Mononuclear cell (primary cell): ENCODE data around the gene GLIPR2. TPM values are rescaled to one million over a fixed set of nuclear protein-coding genes. Genes with fewer than 3 reads are reported as not detected.
A peak's percentile ranks its signal among the peaks of the same experiment; 100 is the strongest.
"Not testable (repeated sequence)": the region's sequence is repeated elsewhere in the genome, so short reads cannot be mapped to it uniquely, and the experiment has no call there.

Experiments used
- H3K27me3 ChIP-seq: 2 replicates; pipeline ENCODE4 v1.6.0; 2011; ENCODE audit warnings: low read length, control low read depth; ENCODE audit not compliant: insufficient read depth
- H3K4me1 ChIP-seq: 2 replicates; pipeline ENCODE4 v1.5.1; 2011; ENCODE audit warnings: mild to moderate bottlenecking, low read length, control low read depth; ENCODE audit not compliant: insufficient read depth
- H3K4me3 ChIP-seq: 2 replicates; pipeline ENCODE4 v1.5.1; 2011; ENCODE audit warnings: mild to moderate bottlenecking, low read length, moderate library complexity
- H3K9me3 ChIP-seq: 2 replicates; pipeline ENCODE4 v1.5.1; 2011; ENCODE audit warnings: low read depth, mild to moderate bottlenecking, control low read depth, low read length
- total RNA-seq: library from RNA; depleted of rRNA; stranded (reverse); fragments of >200 nt; gene quantifications from one replicate; pipeline ENCODE4 v1.2.3, GENCODE V29; 2012

GLIPR2 gene
- total RNA-seq, 1 donor = 86.0 TPM

GRCh38 chr9:36161187-36161586, 24.7 kb downstream of the GLIPR2 start:
- Histone ChIP-seq H3K9me3 (no peaks in the 10 kb centered on the region), H3K27me3 (no peaks in the 10 kb centered on the region), H3K4me3 (no peak overlapping the region), H3K4me1 (peaks cover 21% of the 10 kb centered on the region)

- H3K9me3 ChIP-seq = no peaks in the 10 kb centered on the region
- no peaks in the 10 kb centered on the region for H3K27me3 ChIP-seq
- no peak overlapping the region for H3K4me3 ChIP-seq
- H3K4me1 ChIP-seq = peaks cover 27% of the 10 kb centered on the region
These were observed 25.7 kb downstream of the GLIPR2 start for GRCh38 chr9:36162211-36162738.

GRCh38 chr9:36163049-36163785, 26.7 kb downstream of the GLIPR2 start:
- Histone ChIP-seq H3K4me1 (peaks cover 21% of the 10 kb centered on the region), H3K27me3 (no peaks in the 10 kb centered on the region), H3K9me3 (no peaks in the 10 kb centered on the region), H3K4me3 (no peak overlapping the region)

GRCh38 chr9:36163786-36164170, 27.2 kb downstream of the GLIPR2 start:
- no peak overlapping the region for H3K4me3 ChIP-seq
- no peaks in the 10 kb centered on the region for H3K27me3 ChIP-seq
- peaks cover 15% of the 10 kb centered on the region for H3K4me1 ChIP-seq
- no peaks in the 10 kb centered on the region for H3K9me3 ChIP-seq

GRCh38 chr9:36164372-36164771, 27.8 kb downstream of the GLIPR2 start:
- Histone ChIP-seq H3K27me3 (no peaks in the 10 kb centered on the region), H3K9me3 (no peaks in the 10 kb centered on the region), H3K4me3 (no peak overlapping the region), H3K4me1 (peaks cover 12% of the 10 kb centered on the region)

- Histone ChIP-seq H3K4me3 (no peak overlapping the region), H3K9me3 (no peaks in the 10 kb centered on the region), H3K27me3 (no peaks in the 10 kb centered on the region), H3K4me1 (peaks cover 12% of the 10 kb centered on the region)
These were observed 28.5 kb downstream of the GLIPR2 start for GRCh38 chr9:36164989-36165388.

GRCh38 chr9:36165826-36166167, 29.3 kb downstream of the GLIPR2 start:
- Histone ChIP-seq H3K4me3 (no peak overlapping the region), H3K27me3 (no peaks in the 10 kb centered on the region)

GRCh38 chr9:36166168-36166927, 29.8 kb downstream of the GLIPR2 start:
- H3K4me1 ChIP-seq = peaks cover 12% of the 10 kb centered on the region
- H3K9me3 ChIP-seq = no peaks in the 10 kb centered on the region
- H3K4me3 ChIP-seq = peak overlapping the region; percentile 32
- H3K27me3 ChIP-seq = no peaks in the 10 kb centered on the region

More at GRCh38 chr9:36165826-36166167, 29.3 kb downstream of the GLIPR2 start:
- H3K9me3 ChIP-seq = no peaks in the 10 kb centered on the region
- peaks cover 12% of the 10 kb centered on the region for H3K4me1 ChIP-seq

GRCh38 chr9:36169166-36169565, 32.6 kb downstream of the GLIPR2 start, which contains the start of gene CCIN:
Gene CCIN (plus strand): TSS chr9:36169388. CDS start chr9:36169503, 115 bp downstream.
- H3K9me3 ChIP-seq = no peaks in the 10 kb centered on the region
- no peaks in the 10 kb centered on the region for H3K27me3 ChIP-seq
- H3K4me3 ChIP-seq = no peak within 1 kb of the TSS
- H3K4me1 ChIP-seq = peaks cover 12% of the 10 kb centered on the region

- Histone ChIP-seq H3K4me1 (peaks cover 12% of the 10 kb centered on the region), H3K9me3 (no peaks in the 10 kb centered on the region), H3K4me3 (no peak overlapping the region), H3K27me3 (no peaks in the 10 kb centered on the region)
These were observed 33.2 kb downstream of the GLIPR2 start for GRCh38 chr9:36169708-36170107.

GRCh38 chr9:36170531-36170930, 34.0 kb downstream of the GLIPR2 start:
- H3K4me1 ChIP-seq = peaks cover 12% of the 10 kb centered on the region
- H3K4me3 ChIP-seq = no peak overlapping the region
- H3K27me3 ChIP-seq = no peaks in the 10 kb centered on the region
- H3K9me3 ChIP-seq = no peaks in the 10 kb centered on the region

GRCh38 chr9:36173861-36174260, 37.3 kb downstream of the GLIPR2 start:
- Histone ChIP-seq H3K4me3 (no peak overlapping the region), H3K9me3 (no peaks in the 10 kb centered on the region), H3K4me1 (no peaks in the 10 kb centered on the region), H3K27me3 (no peaks in the 10 kb centered on the region)

- H3K27me3 ChIP-seq = no peaks in the 10 kb centered on the region
- no peaks in the 10 kb centered on the region for H3K9me3 ChIP-seq
- no peaks in the 10 kb centered on the region for H3K4me1 ChIP-seq
- no peak overlapping the region for H3K4me3 ChIP-seq
These were observed 37.7 kb downstream of the GLIPR2 start for GRCh38 chr9:36174271-36174670.

GRCh38 chr9:36174731-36175130, 38.2 kb downstream of the GLIPR2 start:
- no peaks in the 10 kb centered on the region for H3K4me1 ChIP-seq

GRCh38 chr9:36175209-36175608, 38.7 kb downstream of the GLIPR2 start:
- H3K4me3 ChIP-seq, H3K9me3 ChIP-seq, H3K4me1 ChIP-seq: not testable (repeated sequence)

More at GRCh38 chr9:36174731-36175130, 38.2 kb downstream of the GLIPR2 start:
- Histone ChIP-seq H3K27me3 (no peaks in the 10 kb centered on the region), H3K4me3 (no peak overlapping the region), H3K9me3 (no peaks in the 10 kb centered on the region)

More at GRCh38 chr9:36175209-36175608, 38.7 kb downstream of the GLIPR2 start:
- not testable (repeated sequence) for H3K27me3 ChIP-seq
